ENCODE measurements around the gene LRRC63. TPM values are rescaled to one million over a fixed set of nuclear protein-coding genes. Genes with fewer than 3 reads are reported as not detected.

The LRRC63 gene
- polyA plus RNA-seq, 1 of the 3 experiments (the other 2 are of a cell fraction): 0.03 TPM

GRCh38 chr13:46288570-46289259 lies 77.0 kb downstream of the LRRC63 start:
- WGBS (ENCODE audit: low lambda C conversion rate): 65% methylated on average over 5 of the region's 5 CpGs
- CTCF ChIA-PET: interaction anchor here (0.8 to 3.0 kb wide), 11 partner anchors 10 to 129 kb away, joined by 3 to 16 read pairs (median 4); no protein-coding TSS in a partner anchor
- H3K79me2 ChIP-seq (ENCODE audit: insufficient read depth): no peaks in the 10 kb centered on the region

More at GRCh38 chr13:46288570-46289259, 77.0 kb downstream of the LRRC63 start:
- no peaks in the 10 kb centered on the region for H3K36me3 ChIP-seq (replicated peaks in 1 of 2; ENCODE audit: control insufficient read depth in 1 of 2, insufficient read depth in 2 of 2, low read length in 1 of 2)
- H3K9ac ChIP-seq: no peak overlapping the region
- no peaks in the 10 kb centered on the region for H3K9me3 ChIP-seq
- H2AFZ ChIP-seq (ENCODE audit: low read depth): no peak overlapping the region
- no peaks in the 10 kb centered on the region for H3F3A ChIP-seq (replicated peaks; ENCODE audit: insufficient read depth)
- no peaks in the 10 kb centered on the region for H4K20me1 ChIP-seq (ENCODE audit: insufficient read depth)
- H3K4me1 ChIP-seq (ENCODE audit: control insufficient read depth in 1 of 2, insufficient read depth in 2 of 2, low read depth in 1 of 2, low read length in 1 of 2): no peaks in the 10 kb centered on the region
- POLR2A ChIA-PET: no interaction called here
- no peak for TF ChIP-seq FOSL2 (IDR thresholded peaks at IDR 0.05; ENCODE audit: borderline replicate concordance, low read depth)
- no peak for TF ChIP-seq EP300 (IDR thresholded peaks at IDR 0.05; ENCODE audit: borderline replicate concordance in 1 of 2, low read depth in 1 of 2, low read length in 1 of 2)
- peak; percentile 74 for TF ChIP-seq CTCF (IDR thresholded peaks at IDR 0.05)
- TF ChIP-seq SMC3 (IDR thresholded peaks at IDR 0.05; ENCODE audit: low read depth, low read length): peak; percentile 24; the same call in 1 of the 2 replicates
- TF ChIP-seq ZBTB33 (IDR thresholded peaks at IDR 0.05; ENCODE audit: borderline replicate concordance, low read depth): no peak
- no peak for TF ChIP-seq FOXM1 (IDR thresholded peaks at IDR 0.05; ENCODE audit: low read depth)
- peak; percentile 72 for TF ChIP-seq RAD21 (IDR thresholded peaks at IDR 0.05; ENCODE audit: low read length)
- no peak for TF ChIP-seq RXRA (IDR thresholded peaks at IDR 0.05; ENCODE audit: borderline replicate concordance, low read depth)
- H3K4me3 ChIP-seq (ENCODE audit: low read depth in 2 of 2, low read length in 1 of 2): peak overlapping the region in 1 of 2 experiments; percentile 13; a peak in 1 of 4 replicates
- no peak overlapping the region for H3K27ac ChIP-seq (ENCODE audit: low read depth in 2 of 2, low read length in 1 of 2)
- no peaks in the 10 kb centered on the region for H3K27me3 ChIP-seq (ENCODE audit: insufficient read depth)
- no peaks in the 10 kb centered on the region for H3K9me2 ChIP-seq
- peak; percentile 39 for DNase-seq
- H3K4me2 ChIP-seq: no peak overlapping the region
